HG03135 (cell line): ENCODE data around the gene SLC15A1.

Experiments
- ATAC-seq: cut with Tn5 transposase; IDR thresholded peaks from one replicate; pipeline ENCODE4 v1.9.1; 2021; ENCODE audit warnings: mild to moderate bottlenecking, moderate library complexity; ENCODE audit not compliant: unreplicated experiment

SLC15A1 gene, protein sequence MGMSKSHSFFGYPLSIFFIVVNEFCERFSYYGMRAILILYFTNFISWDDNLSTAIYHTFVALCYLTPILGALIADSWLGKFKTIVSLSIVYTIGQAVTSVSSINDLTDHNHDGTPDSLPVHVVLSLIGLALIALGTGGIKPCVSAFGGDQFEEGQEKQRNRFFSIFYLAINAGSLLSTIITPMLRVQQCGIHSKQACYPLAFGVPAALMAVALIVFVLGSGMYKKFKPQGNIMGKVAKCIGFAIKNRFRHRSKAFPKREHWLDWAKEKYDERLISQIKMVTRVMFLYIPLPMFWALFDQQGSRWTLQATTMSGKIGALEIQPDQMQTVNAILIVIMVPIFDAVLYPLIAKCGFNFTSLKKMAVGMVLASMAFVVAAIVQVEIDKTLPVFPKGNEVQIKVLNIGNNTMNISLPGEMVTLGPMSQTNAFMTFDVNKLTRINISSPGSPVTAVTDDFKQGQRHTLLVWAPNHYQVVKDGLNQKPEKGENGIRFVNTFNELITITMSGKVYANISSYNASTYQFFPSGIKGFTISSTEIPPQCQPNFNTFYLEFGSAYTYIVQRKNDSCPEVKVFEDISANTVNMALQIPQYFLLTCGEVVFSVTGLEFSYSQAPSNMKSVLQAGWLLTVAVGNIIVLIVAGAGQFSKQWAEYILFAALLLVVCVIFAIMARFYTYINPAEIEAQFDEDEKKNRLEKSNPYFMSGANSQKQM

GRCh38 chr13:98752467-98753290 lies at the start of gene SLC15A1:
TSS of gene SLC15A1 (minus strand) at chr13:98752672. CDS start at chr13:98752598, 74 bp downstream.
- ATAC-seq: no peak

DNA sequence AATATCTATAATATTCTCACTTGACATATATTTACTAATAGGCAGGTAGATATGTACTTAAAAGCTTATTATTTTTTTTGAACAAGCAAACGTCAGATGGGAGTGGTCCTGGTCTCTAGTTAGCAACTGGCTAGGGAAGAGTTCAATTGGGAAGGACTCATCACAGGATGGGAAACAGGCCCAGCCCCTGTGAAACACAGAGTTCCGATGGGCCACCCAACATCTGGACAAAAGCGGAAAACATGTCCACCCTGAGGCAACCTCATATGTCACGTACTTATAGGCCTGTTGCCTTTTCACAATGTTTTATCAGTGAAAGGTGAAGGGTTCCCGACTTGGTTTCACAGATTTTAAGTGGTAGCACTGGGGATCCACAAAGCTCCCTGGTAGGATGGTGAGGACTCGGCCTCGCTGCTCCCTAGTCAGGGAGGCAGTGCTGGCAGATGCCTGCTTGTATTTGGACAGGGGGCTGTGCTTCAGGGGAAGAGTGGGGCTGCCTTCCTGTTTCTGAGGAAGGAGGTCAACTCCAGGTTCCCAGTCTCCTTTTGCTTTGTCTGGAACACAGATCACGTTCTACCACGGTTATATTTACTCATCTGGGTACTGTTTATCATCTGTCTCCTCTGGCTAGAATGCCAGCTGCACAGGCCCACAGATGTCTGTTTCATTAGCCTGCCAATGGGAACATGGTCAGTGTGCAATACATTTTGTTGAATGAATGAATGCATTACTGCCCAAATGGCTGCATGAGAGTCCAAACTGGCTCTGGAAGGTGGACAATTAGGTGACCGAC lies 49.4 kb upstream of the SLC15A1 start:
- ATAC-seq: no peak

- ATAC-seq: no peak
Observed at GRCh38 chr13:98800078-98800477, 47.6 kb upstream of the SLC15A1 start.

GRCh38 chr13:98798849-98799645 lies 46.6 kb upstream of the SLC15A1 start:
- no peak for ATAC-seq

GRCh38 chr13:98797456-98797855 lies 45.0 kb upstream of the SLC15A1 start:
- no peak for ATAC-seq

DNA sequence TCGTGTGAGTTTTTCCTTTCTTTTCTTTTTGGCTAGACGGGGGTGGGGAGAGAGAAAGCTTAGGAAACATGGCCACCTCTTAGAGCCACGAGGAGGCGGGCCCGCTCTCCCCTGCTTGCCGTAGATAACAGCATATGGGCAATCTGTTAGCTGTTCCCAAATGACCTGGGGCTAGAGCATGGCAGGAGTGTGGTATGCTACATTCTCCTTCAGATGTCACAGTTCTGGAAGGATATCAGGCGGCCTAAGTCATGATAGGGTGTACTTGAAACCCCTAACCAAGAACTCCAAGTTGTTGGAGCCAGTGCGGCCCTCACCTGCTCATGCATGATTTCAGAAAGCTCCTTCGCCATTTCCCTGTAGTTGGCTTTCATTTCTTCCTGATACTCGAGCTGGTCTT lies 44.3 kb upstream of the SLC15A1 start:
- no peak for ATAC-seq

GRCh38 chr13:98796191-98796590 lies 43.7 kb upstream of the SLC15A1 start:
- no peak for ATAC-seq

- ATAC-seq: no peak
Observed at GRCh38 chr13:98795220-98795619, 42.7 kb upstream of the SLC15A1 start.

DNA sequence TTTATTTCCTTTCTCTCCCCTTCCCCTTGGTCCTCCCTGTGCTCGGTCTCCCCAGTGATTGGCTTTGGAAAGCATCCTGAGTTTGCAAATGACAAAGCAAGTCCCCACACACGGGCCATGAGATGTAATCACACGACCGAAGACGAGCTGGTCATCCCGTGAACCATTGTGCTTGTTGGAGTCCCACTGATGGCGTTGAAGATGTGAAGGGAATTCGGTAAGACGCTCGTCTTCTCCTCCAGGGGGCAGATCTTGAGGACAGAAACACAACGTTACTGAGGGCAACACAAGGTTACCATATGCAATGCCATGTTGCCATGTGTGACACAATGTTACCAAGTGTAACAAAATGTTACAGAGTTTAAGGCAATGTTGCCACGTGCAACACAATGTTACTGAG lies 42.0 kb upstream of the SLC15A1 start:
- no peak for ATAC-seq

GRCh38 chr13:98792785-98793495 lies 40.5 kb upstream of the SLC15A1 start:
- no peak for ATAC-seq

GRCh38 chr13:98792321-98792720 lies 39.8 kb upstream of the SLC15A1 start:
- no peak for ATAC-seq

DNA sequence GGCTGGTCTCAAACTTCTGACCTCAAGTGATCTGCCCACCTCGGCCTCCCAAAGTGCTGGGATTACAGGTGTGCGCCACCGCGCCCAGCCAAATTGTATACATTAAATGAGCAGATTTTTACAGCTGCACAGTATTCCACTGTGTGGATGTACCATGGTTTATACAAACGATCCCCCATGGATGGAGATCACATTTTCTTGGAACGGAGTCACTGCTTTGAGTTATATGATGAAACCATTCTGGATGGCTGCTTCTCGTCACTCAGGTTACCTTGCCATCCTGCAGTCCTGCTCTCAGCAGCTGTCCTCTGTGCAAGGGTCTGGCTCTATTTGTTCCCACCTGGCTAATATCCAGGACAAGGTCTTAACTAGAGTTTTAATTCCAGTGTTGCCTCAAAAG lies 39.1 kb upstream of the SLC15A1 start:
- ATAC-seq: no peak

DNA sequence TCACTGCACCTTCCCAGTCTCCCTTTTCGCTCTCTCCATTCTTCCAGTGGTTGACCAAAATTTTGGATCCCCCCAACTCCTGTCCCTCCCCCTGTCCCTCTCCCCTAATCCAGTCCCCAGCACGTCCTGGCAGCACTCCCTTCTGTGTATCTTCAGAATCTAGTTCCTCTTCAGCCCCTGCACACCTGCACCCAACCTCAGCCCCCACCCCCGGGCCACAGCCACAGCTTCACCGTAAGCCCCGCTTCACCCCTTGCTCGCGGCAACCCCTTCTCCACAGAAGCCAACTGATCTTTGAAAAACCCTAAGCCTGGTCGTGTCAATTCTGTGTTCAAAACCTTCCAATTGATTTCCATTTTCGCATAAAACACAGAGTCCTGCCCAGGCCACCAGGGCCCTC lies 35.5 kb upstream of the SLC15A1 start:
- no peak for ATAC-seq

GRCh38 chr13:98787173-98787572 lies 34.7 kb upstream of the SLC15A1 start:
- ATAC-seq: no peak

GRCh38 chr13:98786023-98786422 lies 33.6 kb upstream of the SLC15A1 start:
- ATAC-seq: no peak

DNA sequence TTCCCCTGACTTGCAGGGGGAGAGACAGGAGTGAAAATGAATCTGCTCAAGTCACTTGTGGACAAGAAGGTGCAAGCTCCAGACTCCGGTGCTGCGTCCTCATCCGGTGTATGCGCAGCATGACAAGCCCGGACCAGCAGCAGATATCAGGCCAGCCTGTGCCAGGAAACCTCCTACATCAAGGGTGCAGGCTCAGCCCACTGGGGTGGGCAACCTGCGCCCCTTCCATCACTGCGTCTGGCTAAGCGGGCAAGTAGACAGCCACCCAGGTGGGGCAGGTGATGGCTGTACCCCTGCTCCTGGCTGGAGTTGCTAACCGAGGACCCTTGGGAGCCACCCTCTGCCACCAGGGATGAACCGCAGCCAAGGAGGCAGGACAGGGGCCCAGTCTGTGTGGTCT lies 32.9 kb upstream of the SLC15A1 start:
- no peak for ATAC-seq

- no peak for ATAC-seq
Observed at GRCh38 chr13:98784666-98785065, 32.2 kb upstream of the SLC15A1 start.

DNA sequence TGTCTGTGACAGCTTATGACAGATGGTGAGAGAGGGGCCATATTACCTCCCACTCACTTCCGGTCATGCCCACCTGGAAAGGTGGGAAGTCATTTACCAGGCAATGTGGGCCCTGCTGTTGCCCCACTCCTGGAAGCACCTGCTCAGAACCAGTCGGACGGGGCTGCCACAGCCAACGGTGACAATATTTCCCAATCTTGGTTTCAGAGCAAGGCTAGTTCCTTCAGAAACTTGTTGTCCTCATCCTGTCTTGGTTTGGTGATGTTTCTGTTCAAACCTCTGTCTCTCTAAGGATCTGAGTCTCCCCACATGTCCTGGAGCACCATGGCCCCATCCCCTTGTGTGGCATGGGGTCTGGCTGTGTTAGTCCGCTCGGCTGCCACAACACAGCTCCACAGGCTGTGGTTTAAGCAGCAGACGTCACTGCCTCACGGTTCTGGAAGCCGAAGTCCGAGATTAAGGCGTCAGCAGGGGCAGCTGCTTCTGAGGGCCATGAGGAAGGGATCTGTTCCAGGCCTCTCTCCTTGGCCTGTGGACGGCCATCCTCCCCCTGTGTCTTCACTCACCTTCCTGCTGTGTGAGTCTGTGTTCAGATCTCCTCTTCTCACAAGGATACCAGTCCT lies 31.5 kb upstream of the SLC15A1 start:
- ATAC-seq: no peak

DNA sequence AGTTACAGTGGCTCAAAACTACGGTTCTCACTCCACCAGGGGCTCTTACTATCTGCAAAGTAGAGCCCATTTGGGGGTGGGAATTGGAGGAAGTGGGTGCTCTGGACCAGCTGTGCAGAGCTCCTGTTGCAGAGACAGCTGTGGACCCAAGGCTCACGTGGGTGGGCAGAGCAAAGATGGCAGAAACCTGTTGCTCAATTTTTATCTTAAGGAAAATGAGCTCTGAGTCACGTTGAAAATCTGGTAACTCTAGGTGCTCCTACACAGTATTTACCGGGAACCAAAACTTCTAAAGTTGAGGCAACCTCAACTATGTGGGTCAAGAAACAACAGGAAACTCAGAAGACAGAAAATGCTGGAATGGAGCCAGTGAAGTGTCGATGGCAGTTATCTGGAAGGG lies 30.2 kb upstream of the SLC15A1 start:
- no peak for ATAC-seq
